ENCODE results near the gene SLC15A2.

- TF ChIP-seq ZZZ3 (IDR thresholded peaks at IDR 0.05) (no peak), ZSCAN32 (CRISPR knock-in tag; IDR thresholded peaks at IDR 0.05) (no peak), KDM1A (IDR thresholded peaks at IDR 0.05) (no peak), POLR2A (conservative IDR thresholded peaks at IDR 0.05) (no peak)
Observed at GRCh38 chr3:121878411-121878810, 15.8 kb upstream of the SLC15A2 start.

All from K562 (cell line).